HAP-1 (cell line): ENCODE measurements around the gene SLC66A1.

Experiments
- DNase-seq, 2 experiments: peaks; one replicate each; pipeline ENCODE4 v3.0.0-alpha.2; 2016 to 2020; ENCODE audit warnings: low spot score in 2 of 2
- H3K27me3 ChIP-seq: fragments of 250-450 bp; sonication (Bioruptor Pico); 2 replicates; pipeline ENCODE4 v1.5.1; 2020; ENCODE audit warnings: low read depth, mild to moderate bottlenecking, moderate library complexity
- H3K36me3 ChIP-seq: fragments of 250-450 bp; sonication (Bioruptor Pico); replicated peaks from 2 replicates; pipeline ENCODE4 v1.5.1; 2020; ENCODE audit warnings: mild to moderate bottlenecking
- H3K4me1 ChIP-seq: fragments of 250-450 bp; sonication (Bioruptor Pico); 2 replicates; pipeline ENCODE4 v1.5.1; 2020; ENCODE audit warnings: mild to moderate bottlenecking
- H3K4me3 ChIP-seq: fragments of 250-450 bp; sonication (Bioruptor Pico); 2 replicates; pipeline ENCODE4 v1.5.1; 2020; ENCODE audit warnings: mild to moderate bottlenecking, moderate library complexity
- H3K9me3 ChIP-seq: fragments of 250-450 bp; sonication (Bioruptor Pico); 2 replicates; pipeline ENCODE4 v1.5.1; 2020; ENCODE audit warnings: mild to moderate bottlenecking, moderate library complexity
- in situ Hi-C: fragments of 300-500 bp; cut with MboI; formaldehyde crosslinking; loops from 3 replicates; pipeline ENCODE4 v1.14.3; 2020; ENCODE audit warnings: low sequenced_read_pairs, inconsistent platforms, mixed read lengths

SLC66A1 gene

DNA sequence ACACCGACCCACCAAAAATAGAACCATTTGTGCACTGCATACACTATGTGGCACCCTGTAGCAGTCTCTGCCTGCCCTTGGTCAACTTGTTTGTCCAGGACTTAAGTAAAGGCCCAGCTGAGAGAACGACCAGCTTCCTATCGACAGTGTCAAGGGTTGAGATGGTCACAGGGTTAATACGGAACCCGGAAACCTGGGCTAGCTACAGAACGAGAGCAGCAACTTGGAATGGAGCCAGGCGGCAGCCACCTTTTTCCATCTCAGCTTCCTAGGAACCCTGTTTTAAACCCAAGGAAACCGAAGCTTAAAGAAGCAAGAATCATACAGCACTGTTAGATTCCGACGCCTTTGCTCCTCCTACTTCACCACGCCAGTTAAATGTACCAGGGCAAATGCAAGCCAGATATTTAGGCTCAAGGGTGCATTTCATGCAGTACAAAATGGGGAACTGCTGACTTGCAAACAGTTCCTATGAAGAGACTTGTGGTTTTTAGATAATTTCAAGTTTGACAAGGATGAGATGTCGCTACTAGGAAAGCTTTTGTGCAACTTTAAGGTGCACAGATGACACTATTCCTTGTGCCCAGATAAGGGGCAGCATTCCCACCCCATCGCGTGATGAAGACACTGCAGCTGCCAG lies 35.5 kb downstream of the SLC66A1 start:
- Histone ChIP-seq H3K36me3 (peaks cover 17% of the 10 kb centered on the region), H3K4me1 (no peaks in the 10 kb centered on the region), H3K27me3 (no peaks in the 10 kb centered on the region), H3K4me3 (no peak overlapping the region), H3K9me3 (no peaks in the 10 kb centered on the region)
- in situ Hi-C loops = no loop called here
- DNase-seq = no peak

DNA sequence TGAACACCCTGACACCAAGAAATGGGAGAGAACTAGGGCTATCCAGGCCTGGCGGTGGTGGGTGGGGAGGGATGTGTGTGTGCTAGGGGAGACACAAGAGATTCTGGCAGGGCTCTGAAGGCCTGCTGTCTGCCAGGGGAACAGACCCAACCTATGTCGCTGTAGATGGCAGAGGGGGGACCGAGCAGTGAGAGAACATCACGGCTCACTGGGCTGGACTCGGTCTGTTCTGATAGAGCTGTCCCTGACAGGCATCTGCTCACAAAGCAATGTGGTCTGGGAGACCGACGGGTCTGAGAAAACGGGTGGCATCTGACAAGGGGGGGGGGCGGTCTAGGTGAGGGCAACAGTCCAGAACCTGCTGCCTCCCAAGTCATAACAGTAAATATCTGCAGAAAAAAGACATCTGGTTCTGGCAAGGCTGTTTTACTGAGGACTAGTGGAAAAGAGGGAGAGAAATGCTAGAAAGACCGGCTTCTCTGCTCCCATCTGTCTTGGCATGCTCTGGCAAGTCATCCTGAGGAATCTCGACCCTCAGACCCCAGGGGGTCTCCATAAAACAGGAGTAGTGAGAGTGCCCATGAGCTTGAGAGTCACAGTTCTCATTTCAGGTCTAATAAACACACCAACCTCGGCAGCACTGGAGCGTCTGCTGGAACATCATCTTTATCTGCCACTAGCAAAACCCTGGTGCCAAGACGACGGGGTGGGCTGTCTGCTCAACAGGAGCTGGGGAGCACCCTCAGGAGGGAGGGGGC lies 36.5 kb downstream of the SLC66A1 start:
- Histone ChIP-seq H3K4me3 (no peak overlapping the region), H3K36me3 (peaks cover 16% of the 10 kb centered on the region), H3K4me1 (no peaks in the 10 kb centered on the region), H3K9me3 (no peaks in the 10 kb centered on the region), H3K27me3 (no peaks in the 10 kb centered on the region)
- in situ Hi-C loops = no loop called here
- DNase-seq = no peak

DNA sequence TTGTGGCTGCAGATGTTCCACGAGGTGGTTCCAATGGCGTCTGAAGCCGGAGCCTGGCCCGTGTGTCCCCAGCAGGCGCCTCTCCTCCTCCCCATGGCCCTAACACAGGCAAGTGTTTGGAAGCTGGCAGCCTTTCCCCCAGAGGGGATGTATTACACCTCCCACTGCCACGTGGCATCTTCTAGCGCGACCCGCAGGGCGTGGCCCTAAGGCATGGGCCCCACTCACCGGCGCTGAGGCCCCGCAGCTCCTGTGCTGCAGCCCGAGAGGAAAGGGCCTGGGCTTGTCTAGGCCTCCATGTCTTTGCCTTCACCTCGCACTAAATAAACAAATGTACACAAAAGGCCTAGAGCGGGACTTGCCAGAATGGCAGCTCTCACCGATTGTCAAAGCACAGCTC lies 37.9 kb downstream of the SLC66A1 start:
- H3K36me3 ChIP-seq = peaks cover 18% of the 10 kb centered on the region
- in situ Hi-C loops = no loop called here
- DNase-seq = no peak
- H3K9me3 ChIP-seq = no peaks in the 10 kb centered on the region
- H3K27me3 ChIP-seq = no peaks in the 10 kb centered on the region
- no peaks in the 10 kb centered on the region for H3K4me1 ChIP-seq
- no peak overlapping the region for H3K4me3 ChIP-seq

DNA sequence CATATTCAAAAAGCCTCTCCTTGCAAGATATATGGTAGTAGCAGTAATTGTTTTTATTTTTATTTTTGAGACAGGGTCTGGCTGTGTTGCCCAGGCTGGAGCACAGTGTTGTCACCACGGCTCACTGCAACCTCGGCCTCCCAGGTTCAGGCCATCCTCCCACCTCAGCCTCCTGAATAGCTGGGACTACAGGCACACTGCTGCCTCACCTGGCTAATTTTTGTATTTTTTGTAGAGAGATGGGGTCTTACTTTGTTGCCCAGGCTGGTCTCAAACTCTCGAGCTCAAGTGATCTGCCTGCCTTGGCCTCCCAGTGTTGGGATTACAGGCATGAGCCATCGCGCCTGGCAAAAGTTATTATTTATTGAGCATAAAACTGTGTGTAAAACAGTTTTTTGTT lies 38.4 kb downstream of the SLC66A1 start:
- no peaks in the 10 kb centered on the region for H3K27me3 ChIP-seq
- no peaks in the 10 kb centered on the region for H3K4me1 ChIP-seq
- H3K36me3 ChIP-seq = peaks cover 21% of the 10 kb centered on the region
- in situ Hi-C loops = no loop called here
- no peaks in the 10 kb centered on the region for H3K9me3 ChIP-seq
- DNase-seq = no peak
- H3K4me3 ChIP-seq = no peak overlapping the region

DNA sequence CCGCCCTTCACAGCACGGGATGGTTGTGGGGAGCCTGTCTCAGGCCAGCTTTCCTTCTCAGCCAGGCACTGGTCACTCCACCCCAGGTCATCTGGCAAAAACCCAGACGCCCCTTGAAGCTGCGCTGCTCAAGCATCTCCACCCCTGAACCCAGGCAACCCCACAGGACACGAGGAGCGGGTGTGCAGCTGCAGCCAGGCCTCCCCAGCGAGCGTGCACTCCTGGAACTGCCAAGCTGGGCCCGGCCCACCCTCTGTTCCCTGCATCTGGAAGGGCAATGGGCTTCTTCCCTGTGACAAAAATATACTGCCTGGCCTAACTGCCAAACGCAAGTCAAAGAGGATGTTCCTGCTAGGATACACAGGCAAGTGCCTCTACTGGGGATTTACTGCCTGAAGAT lies 39.7 kb downstream of the SLC66A1 start:
- no peaks in the 10 kb centered on the region for H3K4me1 ChIP-seq
- DNase-seq = no peak
- no peaks in the 10 kb centered on the region for H3K9me3 ChIP-seq
- H3K36me3 ChIP-seq = peaks cover 30% of the 10 kb centered on the region
- no peaks in the 10 kb centered on the region for H3K27me3 ChIP-seq
- no peak overlapping the region for H3K4me3 ChIP-seq
- in situ Hi-C loops = no loop called here

DNA sequence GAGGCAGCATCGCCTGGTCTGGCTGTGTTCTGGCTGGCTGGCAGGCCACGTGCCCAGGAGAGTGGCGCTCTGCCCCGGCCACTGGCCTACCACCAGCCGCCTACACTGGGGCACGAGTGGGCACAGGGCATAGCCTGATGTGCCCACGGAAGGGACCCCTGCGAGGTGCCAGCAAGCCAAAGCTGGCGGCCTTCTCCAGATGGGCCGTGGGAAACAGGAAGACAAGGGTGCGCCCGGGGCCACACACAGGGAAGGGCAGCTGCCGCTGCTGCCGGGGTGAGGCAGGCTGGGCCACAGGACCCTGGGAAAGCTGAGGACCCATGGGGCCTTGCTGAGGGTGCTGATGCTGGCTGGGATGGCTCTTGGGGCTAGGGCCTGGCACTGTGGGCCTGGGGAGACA lies 40.7 kb downstream of the SLC66A1 start:
- DNase-seq = no peak
- Histone ChIP-seq H3K27me3 (no peaks in the 10 kb centered on the region), H3K36me3 (peaks cover 30% of the 10 kb centered on the region), H3K9me3 (no peaks in the 10 kb centered on the region), H3K4me1 (no peaks in the 10 kb centered on the region), H3K4me3 (no peak overlapping the region)
- in situ Hi-C loops = no loop called here

DNA sequence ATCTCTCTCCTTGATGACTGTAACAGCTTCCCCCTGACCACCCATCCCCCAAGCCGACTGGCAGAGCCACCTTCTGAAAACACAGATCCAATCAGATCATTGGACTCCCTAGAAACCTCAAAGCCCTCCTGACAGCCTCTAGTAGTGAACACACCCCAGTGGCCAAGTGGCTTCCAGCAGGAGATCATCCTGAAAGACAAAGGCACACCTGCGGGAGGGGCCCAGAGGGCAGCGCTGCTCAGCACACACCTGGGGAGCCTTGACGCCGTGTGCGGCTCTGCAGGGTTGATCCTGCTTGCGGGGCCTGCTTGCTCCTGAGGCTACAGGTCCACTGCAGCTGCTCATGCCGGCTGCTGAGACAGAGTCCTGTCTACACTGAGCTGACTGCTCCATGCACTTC lies 41.5 kb downstream of the SLC66A1 start:
- Histone ChIP-seq H3K9me3 (no peaks in the 10 kb centered on the region), H3K4me3 (no peak overlapping the region), H3K27me3 (no peaks in the 10 kb centered on the region), H3K4me1 (no peaks in the 10 kb centered on the region), H3K36me3 (peaks cover 30% of the 10 kb centered on the region)
- in situ Hi-C loops = no loop called here
- no peak for DNase-seq

DNA sequence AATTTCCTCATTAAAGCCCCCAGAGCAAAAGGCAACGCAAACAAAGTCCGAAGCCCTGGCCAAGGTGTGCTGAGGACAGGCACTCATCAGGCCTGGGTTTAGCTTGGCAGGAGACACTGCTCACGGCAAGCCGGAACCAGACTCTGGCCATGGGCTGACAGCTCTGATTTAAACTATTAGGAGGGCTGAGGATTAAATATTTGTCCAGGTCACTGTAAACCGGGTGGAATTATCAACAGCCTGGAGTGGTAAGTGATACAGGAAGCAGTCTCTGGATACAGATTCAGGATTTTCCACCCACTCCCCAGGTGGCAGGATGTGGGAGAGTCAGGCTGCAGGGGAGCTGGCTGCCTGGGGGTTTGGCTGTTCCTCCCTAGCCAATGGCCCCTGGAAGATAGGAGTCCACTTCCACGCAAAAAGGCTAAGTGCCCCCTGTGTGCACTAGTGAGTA lies 42.4 kb downstream of the SLC66A1 start:
- H3K9me3 ChIP-seq = no peaks in the 10 kb centered on the region
- no peaks in the 10 kb centered on the region for H3K4me1 ChIP-seq
- H3K4me3 ChIP-seq = no peak overlapping the region
- in situ Hi-C loops = no loop called here
- H3K27me3 ChIP-seq = no peaks in the 10 kb centered on the region
- DNase-seq = no peak
- H3K36me3 ChIP-seq = peaks cover 30% of the 10 kb centered on the region

DNA sequence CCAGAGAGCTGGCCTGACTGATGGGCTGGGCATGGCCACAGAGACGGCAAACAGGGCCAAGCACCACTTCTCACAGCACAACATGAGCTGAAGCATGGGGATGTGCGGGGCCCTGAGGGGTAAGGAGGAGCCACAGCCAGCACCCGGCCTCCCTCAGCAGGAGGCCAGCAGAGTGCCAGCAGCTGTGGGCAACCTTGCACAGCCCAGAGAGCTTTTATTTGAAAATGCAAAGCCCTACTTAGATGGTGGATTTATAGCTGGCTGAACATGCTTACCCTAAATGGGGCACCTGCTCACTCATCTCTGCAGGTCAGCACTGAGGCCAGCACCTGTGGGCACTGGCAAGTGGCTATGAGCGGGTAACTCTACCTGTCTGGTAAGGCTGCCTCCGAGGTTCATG lies 44.1 kb downstream of the SLC66A1 start:
- no peak for DNase-seq
- no peaks in the 10 kb centered on the region for H3K9me3 ChIP-seq
- no peaks in the 10 kb centered on the region for H3K4me1 ChIP-seq
- H3K36me3 ChIP-seq = peaks cover 28% of the 10 kb centered on the region
- in situ Hi-C loops = no loop called here
- no peaks in the 10 kb centered on the region for H3K27me3 ChIP-seq
- H3K4me3 ChIP-seq = no peak overlapping the region

DNA sequence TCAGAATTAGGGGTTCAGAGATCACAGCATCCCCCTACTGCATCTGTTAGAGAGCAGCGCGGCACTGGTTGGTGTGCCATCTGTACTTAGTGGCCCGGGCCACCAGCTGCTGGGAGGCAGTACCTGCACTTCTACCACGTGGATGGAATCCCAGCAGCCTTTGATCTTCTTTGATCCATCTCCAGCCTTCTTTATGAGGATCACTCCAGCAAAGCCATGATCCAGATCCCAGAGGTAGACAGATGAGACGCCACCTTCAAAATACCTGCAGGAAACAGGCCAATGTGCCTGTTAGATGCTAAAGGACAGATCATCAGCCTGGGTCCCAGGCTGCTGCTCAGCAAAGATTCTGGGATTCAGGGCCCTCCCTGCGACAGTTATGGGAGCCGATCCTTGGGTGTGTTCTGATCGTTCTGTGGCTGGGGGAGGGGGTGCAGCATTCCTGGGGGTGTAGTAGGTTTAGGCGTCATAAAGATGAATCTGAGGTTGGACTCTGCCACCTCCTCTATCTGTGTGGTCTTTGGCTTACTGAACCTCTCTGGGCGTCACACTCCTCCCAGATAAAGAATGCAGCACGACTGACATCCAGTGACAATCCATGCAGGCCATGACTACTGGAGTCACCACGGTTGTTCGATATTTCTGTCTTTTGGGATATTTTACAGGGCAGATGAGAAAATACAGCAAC lies 45.3 kb downstream of the SLC66A1 start:
- Histone ChIP-seq H3K27me3 (no peaks in the 10 kb centered on the region), H3K9me3 (no peaks in the 10 kb centered on the region), H3K4me1 (no peaks in the 10 kb centered on the region), H3K4me3 (no peak overlapping the region), H3K36me3 (peaks cover 28% of the 10 kb centered on the region)
- in situ Hi-C loops = no loop called here
- DNase-seq = no peak

DNA sequence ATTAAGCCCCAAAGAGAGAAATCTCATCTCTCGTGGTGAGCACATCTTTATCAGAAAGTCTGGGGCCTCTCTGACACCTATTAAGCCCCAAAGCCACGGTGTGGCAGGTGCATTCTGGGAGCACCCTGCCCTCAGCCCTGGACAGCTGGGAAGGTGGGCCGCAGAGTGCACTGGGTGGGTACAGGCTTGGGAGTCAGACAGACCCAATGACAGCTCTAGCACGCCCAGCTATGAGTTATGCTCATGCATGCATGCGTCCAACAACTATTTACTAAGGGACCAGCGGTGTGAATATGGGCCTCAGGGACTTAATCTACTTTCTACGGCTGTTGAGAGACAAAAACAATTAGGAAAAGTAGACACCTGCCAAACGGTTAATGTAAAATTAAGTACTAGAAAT lies 46.6 kb downstream of the SLC66A1 start:
- Histone ChIP-seq H3K9me3 (no peaks in the 10 kb centered on the region), H3K36me3 (peaks cover 23% of the 10 kb centered on the region), H3K27me3 (no peaks in the 10 kb centered on the region), H3K4me1 (no peaks in the 10 kb centered on the region), H3K4me3 (no peak overlapping the region)
- in situ Hi-C loops = no loop called here
- no peak for DNase-seq

DNA sequence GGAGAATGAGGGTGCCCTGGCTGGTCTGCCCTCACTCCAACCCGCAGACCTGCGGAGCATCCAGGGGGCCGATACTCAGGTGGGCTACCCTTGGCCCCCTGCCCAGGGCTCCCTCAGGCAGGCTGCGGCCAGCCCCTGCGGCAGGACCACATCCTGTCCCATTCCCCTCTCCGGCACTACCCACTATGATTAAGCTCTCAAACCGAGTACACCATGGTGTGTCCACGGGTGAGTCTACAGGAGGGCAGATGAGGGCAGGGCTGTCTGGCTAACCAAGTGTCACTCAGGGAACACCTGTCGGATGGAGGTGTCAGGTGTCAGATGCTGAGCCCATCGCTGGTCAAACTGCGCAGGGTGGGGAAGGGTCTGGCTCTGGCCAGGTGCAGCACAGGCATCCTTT lies 47.2 kb downstream of the SLC66A1 start:
- Histone ChIP-seq H3K36me3 (peaks cover 17% of the 10 kb centered on the region), H3K4me1 (no peaks in the 10 kb centered on the region), H3K27me3 (no peaks in the 10 kb centered on the region), H3K4me3 (no peak overlapping the region), H3K9me3 (no peaks in the 10 kb centered on the region)
- DNase-seq = no peak
- in situ Hi-C loops = no loop called here

DNA sequence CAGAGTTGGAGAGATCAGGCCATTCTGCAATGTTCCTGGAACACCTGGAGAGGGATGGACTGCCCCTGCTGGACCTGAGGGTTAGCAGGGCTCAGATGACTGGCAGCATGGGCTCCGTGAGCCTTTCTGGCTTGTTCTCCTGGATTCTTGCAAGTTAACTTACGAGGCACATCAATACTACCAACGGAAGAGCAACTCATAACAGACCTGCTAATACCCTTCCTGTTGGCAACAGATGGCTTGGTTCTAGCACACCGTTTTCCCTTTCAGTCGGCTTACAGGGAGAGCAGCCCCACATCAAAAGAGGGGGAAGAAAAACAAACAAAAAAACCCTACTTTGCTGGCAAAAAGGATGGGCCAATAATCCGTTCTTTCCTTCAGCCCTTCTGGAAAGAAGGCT lies 47.9 kb downstream of the SLC66A1 start:
- no peaks in the 10 kb centered on the region for H3K9me3 ChIP-seq
- no peak for DNase-seq
- no peaks in the 10 kb centered on the region for H3K27me3 ChIP-seq
- H3K36me3 ChIP-seq = peaks cover 11% of the 10 kb centered on the region
- in situ Hi-C loops = no loop called here
- H3K4me1 ChIP-seq = no peaks in the 10 kb centered on the region
- H3K4me3 ChIP-seq = no peak overlapping the region

DNA sequence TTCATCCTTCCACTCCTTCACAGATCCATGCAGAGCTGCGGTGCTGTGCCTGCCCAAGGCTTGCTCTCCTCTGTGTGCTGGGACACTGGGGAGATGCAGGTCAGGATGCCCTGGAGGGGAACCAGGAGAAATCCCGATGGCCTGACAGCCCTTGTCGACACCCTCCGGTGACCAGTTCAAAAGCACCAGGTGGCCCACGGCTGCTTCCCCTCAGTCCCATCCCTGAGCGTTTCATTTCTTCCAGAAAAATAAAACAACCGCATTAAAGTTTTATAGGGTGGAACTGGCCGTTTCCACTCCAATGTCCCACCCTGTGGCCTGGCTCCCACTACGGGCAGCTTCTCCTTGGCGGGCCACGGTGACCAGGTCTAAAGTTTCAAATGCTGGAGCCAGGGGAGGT lies 48.3 kb downstream of the SLC66A1 start:
- in situ Hi-C loops = no loop called here
- no peak for DNase-seq
- H3K36me3 ChIP-seq = peaks cover 10% of the 10 kb centered on the region
- H3K9me3 ChIP-seq = no peaks in the 10 kb centered on the region
- H3K27me3 ChIP-seq = no peaks in the 10 kb centered on the region
- H3K4me3 ChIP-seq = no peak overlapping the region
- H3K4me1 ChIP-seq = no peaks in the 10 kb centered on the region
